HCT116 (cell line): ENCODE data around the gene PEMT. TPM values are rescaled to one million over a fixed set of nuclear protein-coding genes. Genes with fewer than 3 reads are reported as not detected.

Experiments
- ATAC-seq: fragments of 200-7000 bp; cut with Tn5 transposase; 2 replicates; pipeline ENCODE4 v1.9.1; 2020; ENCODE audit warnings: mild to moderate bottlenecking, moderate library complexity
- BruUV-seq: library from RNA; stranded (reverse); fragments of 400-500 nt; replicated peaks from 2 replicates; lab custom pipeline; 2021; lab: Mats Ljungman, UMichigan
- CTCF ChIA-PET: fragments of 300-600 bp; sonication (Branson Sonifier 250); formaldehyde crosslinking; loops from one replicate; lab custom pipeline; 2021; ENCODE audit warnings: antibody characterized with exemption; lab: Charles Lee
- POLR2A ChIA-PET: fragments of 300-600, 350-600 bp; sonication (Branson Sonifier 250); formaldehyde crosslinking; loops from one replicate; lab custom pipeline; 2021; ENCODE audit warnings: antibody characterized with exemption; lab: Charles Lee
- RAD21 ChIA-PET, 2 experiments: fragments of 300-600 bp; sonication (Branson Sonifier 250); formaldehyde crosslinking; loops; one replicate each; lab custom pipeline; 2023; ENCODE audit warnings: low total read pairs in 2 of 2; ENCODE audit not compliant: uncharacterized antibody in 2 of 2, unreplicated experiment in 2 of 2, low non-redundant PET in 1 of 2; lab: Charles Lee
- DNase-seq: peaks from one replicate; pipeline ENCODE4 v3.0.0-alpha.2; 2010; ENCODE audit warnings: low read depth, low spot score
- H2AFZ ChIP-seq: fragments of 200-600 bp; shearing (Covaris generic), sonication (generic); 2 replicates; pipeline ENCODE4 v1.6.1; 2017; ENCODE audit warnings: low read depth, mixed run types, mixed read lengths, antibody characterized with exemption, low read length; ENCODE audit not compliant: poor library complexity, severe bottlenecking
- H3K27ac ChIP-seq: 2 replicates; pipeline ENCODE4 v1.5.1; 2012; ENCODE audit warnings: low read depth, low read length
- H3K27me3 ChIP-seq: fragments of 200-600 bp; sonication (generic); 2 replicates; pipeline ENCODE4 v1.6.1; 2016; ENCODE audit warnings: mixed run types, low read length, mixed read lengths; ENCODE audit not compliant: insufficient read depth
- H3K36me3 ChIP-seq, 2 experiments: fragments of 200-500 bp in 1 of 2; fragments of 200-600 bp in 1 of 2; sonication (Bioruptor generic) in 1 of 2; sonication (generic) in 1 of 2; 2 replicates each; pipeline versions ENCODE4 v1.5.1 to v1.6.1; 2014 to 2016; ENCODE audit warnings: low read length in 2 of 2, inconsistent platforms in 1 of 2, mixed read lengths in 1 of 2, mixed run types in 1 of 2; ENCODE audit not compliant: insufficient read depth in 2 of 2, control insufficient read depth in 1 of 2
- H3K4me1 ChIP-seq, 2 experiments: fragments of 200-600 bp in 1 of 2; sonication (generic) in 1 of 2; 2 replicates each; pipeline versions ENCODE4 v1.5.1 to v1.6.1; 2012 to 2017; ENCODE audit warnings: low read length in 2 of 2, inconsistent platforms in 1 of 2, mild to moderate bottlenecking in 1 of 2, mixed read lengths in 1 of 2, mixed run types in 1 of 2, moderate library complexity in 1 of 2; ENCODE audit not compliant: insufficient read depth in 2 of 2, control insufficient read depth in 1 of 2
- H3K4me2 ChIP-seq: fragments of 200-600 bp; sonication (generic); 2 replicates; pipeline ENCODE4 v1.6.1; 2017; ENCODE audit warnings: mixed run types, low read length, mixed read lengths
- H3K4me3 ChIP-seq, 2 experiments: fragments of 200-600 bp in 1 of 2; sonication (generic) in 1 of 2; replicated peaks in 1 of 2; 2 replicates each; pipeline ENCODE4 v1.5.1; 2011 to 2016; ENCODE audit warnings: low read length in 2 of 2, control low read depth in 1 of 2, low read depth in 1 of 2, mild to moderate bottlenecking in 1 of 2, mixed read lengths in 1 of 2, mixed run types in 1 of 2
- H3K79me2 ChIP-seq: fragments of 200-600 bp; sonication (generic); 2 replicates; pipeline ENCODE4 v1.6.1; 2017; ENCODE audit warnings: mild to moderate bottlenecking, mixed run types, low read length, moderate library complexity, mixed read lengths; ENCODE audit not compliant: insufficient read depth
- H3K9ac ChIP-seq: fragments of 200-600 bp; sonication (generic); 2 replicates; pipeline ENCODE4 v1.6.1; 2016; ENCODE audit warnings: low read length, mixed read lengths
- H3K9me2 ChIP-seq: fragments of 200-600 bp; sonication (generic), shearing (Covaris generic); 2 replicates; pipeline ENCODE4 v1.6.1; 2017; ENCODE audit warnings: mixed run types, mild to moderate bottlenecking, moderate library complexity; ENCODE audit not compliant: insufficient read depth
- H3K9me3 ChIP-seq, 2 experiments: fragments of 200-500 bp in 1 of 2; fragments of 200-600 bp in 1 of 2; sonication (Bioruptor generic) in 1 of 2; sonication (generic) in 1 of 2; 2 replicates each; pipeline ENCODE4 v1.6.1; 2014 to 2017; ENCODE audit warnings: low read length in 2 of 2, mixed read lengths in 2 of 2, inconsistent platforms in 1 of 2, low read depth in 1 of 2, mild to moderate bottlenecking in 1 of 2, mixed run types in 1 of 2, moderate library complexity in 1 of 2; ENCODE audit not compliant: control insufficient read depth in 1 of 2, insufficient read depth in 1 of 2
- H4K20me1 ChIP-seq: fragments of 200-600 bp; sonication (generic), shearing (Covaris generic); 2 replicates; pipeline ENCODE4 v1.6.1; 2017; ENCODE audit warnings: mixed run types, mild to moderate bottlenecking, moderate library complexity; ENCODE audit not compliant: insufficient read depth
- CEBPB ChIP-seq: IDR thresholded peaks from 2 replicates; pipeline ENCODE4 v1.6.1; 2012; ENCODE audit warnings: low read depth
- CTCF ChIP-seq, 3 experiments: fragments of 200-600 bp in 1 of 3; sonication (generic) in 1 of 3; IDR thresholded peaks in 2 of 3; conservative IDR thresholded peaks in 1 of 3; 2 replicates each; pipeline ENCODE4 v1.5.1; 2012 to 2017; ENCODE audit warnings: low read depth in 2 of 3, low read length in 2 of 3, antibody characterized with exemption in 1 of 3, borderline replicate concordance in 1 of 3, control low read depth in 1 of 3, mild to moderate bottlenecking in 1 of 3, mixed read lengths in 1 of 3, mixed run types in 1 of 3, moderate library complexity in 1 of 3; ENCODE audit not compliant: insufficient read depth in 1 of 3
- ELF1 ChIP-seq: IDR thresholded peaks from 2 replicates; pipeline ENCODE4 v1.6.1; 2012; ENCODE audit warnings: low read depth, borderline replicate concordance
- EZH2 ChIP-seq: fragments of 200-600 bp; sonication (generic); IDR thresholded peaks from 2 replicates; pipeline ENCODE4 v1.6.1; 2017; ENCODE audit warnings: antibody characterized with exemption, mixed run types
- EZH2phosphoT487 ChIP-seq: fragments of 200-600 bp; IDR thresholded peaks from 2 replicates; pipeline ENCODE4 v1.6.1; 2018; ENCODE audit warnings: antibody characterized with exemption, borderline replicate concordance
- JUND ChIP-seq: IDR thresholded peaks from 2 replicates; pipeline ENCODE4 v1.6.1; 2012
- MAX ChIP-seq: IDR thresholded peaks from 2 replicates; pipeline ENCODE4 v1.6.1; 2012
- POLR2A ChIP-seq: IDR thresholded peaks from 2 replicates; pipeline ENCODE4 v1.7.0; 2011; ENCODE audit warnings: borderline replicate concordance; ENCODE audit not compliant: insufficient read depth, insufficient read length; ENCODE audit errors: extremely low read depth
- RAD21 ChIP-seq: IDR thresholded peaks from 2 replicates; pipeline ENCODE4 v1.6.1; 2012; ENCODE audit warnings: low read depth, mild to moderate bottlenecking
- SIN3A ChIP-seq: IDR thresholded peaks from 2 replicates; pipeline ENCODE4 v1.6.1; 2012; ENCODE audit warnings: low read depth
- SP1 ChIP-seq: IDR thresholded peaks from 2 replicates; pipeline ENCODE4 v1.6.1; 2012; ENCODE audit warnings: low read depth
- SRF ChIP-seq: IDR thresholded peaks from 2 replicates; pipeline ENCODE4 v1.6.1; 2012; ENCODE audit warnings: low read depth
- TCF7L2 ChIP-seq: IDR thresholded peaks from 2 replicates; pipeline ENCODE4 v1.7.0; 2011; ENCODE audit warnings: borderline replicate concordance, inconsistent platforms; ENCODE audit not compliant: insufficient read depth, insufficient read length; ENCODE audit errors: extremely low read depth
- YY1 ChIP-seq: IDR thresholded peaks from 2 replicates; pipeline ENCODE4 v1.6.1; 2011; ENCODE audit warnings: low read length, low read depth, moderate library complexity, mild to moderate bottlenecking; ENCODE audit not compliant: insufficient replicate concordance; ENCODE audit errors: extremely low read depth
- intact Hi-C: fragments of 100-400 bp; cut with micrococcal nuclease; formaldehyde crosslinking; loops from 2 replicates; pipeline ENCODE4 v1.10.0; 2022
- total RNA-seq: library from RNA; stranded (reverse); gene quantifications from one replicate; pipeline ENCODE4 v1.2.1, GENCODE V29; 2021; ENCODE audit not compliant: unreplicated experiment
- TF ChIP-seq, protein P1 (sequence below): IDR thresholded peaks from 2 replicates; pipeline ENCODE4 v1.6.1; 2011; ENCODE audit warnings: mild to moderate bottlenecking, low read length, moderate library complexity; ENCODE audit not compliant: insufficient replicate concordance; ENCODE audit errors: extremely low read depth
- TF ChIP-seq, protein P2 (sequence below): IDR thresholded peaks from 2 replicates; pipeline ENCODE4 v1.6.1; 2012
- TF ChIP-seq, protein P3 (sequence below): IDR thresholded peaks from 2 replicates; pipeline ENCODE4 v1.6.1; 2012; ENCODE audit warnings: low read depth

PEMT gene
- total RNA-seq, 1 experiment from 2014 or later: 52.1 TPM

DNA sequence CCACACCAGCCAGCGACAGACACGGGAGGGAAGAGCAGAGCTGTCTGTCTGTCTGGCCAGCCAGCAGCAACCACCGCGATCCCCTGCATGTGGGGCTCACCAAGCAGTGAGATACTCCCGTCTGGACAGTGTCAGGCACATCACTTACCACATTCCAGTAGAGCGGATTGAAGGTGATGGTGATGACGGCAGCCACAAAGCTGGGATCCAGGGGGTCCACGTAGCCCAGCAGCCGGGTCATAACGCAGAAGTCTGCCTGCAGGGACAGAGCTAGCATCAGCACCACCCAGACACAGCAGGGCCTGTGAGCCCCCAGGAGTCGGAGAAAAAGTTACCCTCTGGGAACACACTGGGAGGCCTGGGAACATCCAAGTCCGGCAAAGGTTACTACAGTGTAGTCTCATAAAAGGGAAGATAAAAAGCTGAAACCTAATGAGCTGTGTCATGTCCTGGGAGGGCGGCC, 14.7 kb downstream of the PEMT start:
- Histone ChIP-seq H3K4me3 (no peak overlapping the region), H3K4me1 (peaks cover 10 to 30% of the 10 kb centered on the region in 2 experiments), H3K9me3 (no peaks in the 10 kb centered on the region), H3K36me3 (no peaks in the 10 kb centered on the region), H2AFZ (no peak overlapping the region), H3K9me2 (no peaks in the 10 kb centered on the region), H3K4me2 (no peak overlapping the region), H4K20me1 (no peaks in the 10 kb centered on the region), H3K9ac (no peak overlapping the region), H3K27me3 (no peaks in the 10 kb centered on the region), H3K79me2 (no peaks in the 10 kb centered on the region; the same call in 1 of the 2 replicates), H3K27ac (no peak overlapping the region)
- TF ChIP-seq SP1 (no peak), POLR2A (no peak), CTCF (IDR thresholded peaks at IDR 0.05 in 2 of 3, conservative IDR thresholded peaks at IDR 0.05 in 1 of 3; ENCODE audit: borderline replicate concordance in 1 of 3, insufficient read depth in 1 of 3, low read depth in 2 of 3, low read length in 2 of 3) (no peak), CEBPB (no peak), TCF7L2 (no peak), YY1 (no peak), JUND (no peak), EZH2 (no peak), ELF1 (no peak), MAX (no peak), SIN3A (no peak), SRF (no peak), EZH2phosphoT487 (no peak), RAD21 (no peak)
- TF ChIP-seq, protein P1, sequence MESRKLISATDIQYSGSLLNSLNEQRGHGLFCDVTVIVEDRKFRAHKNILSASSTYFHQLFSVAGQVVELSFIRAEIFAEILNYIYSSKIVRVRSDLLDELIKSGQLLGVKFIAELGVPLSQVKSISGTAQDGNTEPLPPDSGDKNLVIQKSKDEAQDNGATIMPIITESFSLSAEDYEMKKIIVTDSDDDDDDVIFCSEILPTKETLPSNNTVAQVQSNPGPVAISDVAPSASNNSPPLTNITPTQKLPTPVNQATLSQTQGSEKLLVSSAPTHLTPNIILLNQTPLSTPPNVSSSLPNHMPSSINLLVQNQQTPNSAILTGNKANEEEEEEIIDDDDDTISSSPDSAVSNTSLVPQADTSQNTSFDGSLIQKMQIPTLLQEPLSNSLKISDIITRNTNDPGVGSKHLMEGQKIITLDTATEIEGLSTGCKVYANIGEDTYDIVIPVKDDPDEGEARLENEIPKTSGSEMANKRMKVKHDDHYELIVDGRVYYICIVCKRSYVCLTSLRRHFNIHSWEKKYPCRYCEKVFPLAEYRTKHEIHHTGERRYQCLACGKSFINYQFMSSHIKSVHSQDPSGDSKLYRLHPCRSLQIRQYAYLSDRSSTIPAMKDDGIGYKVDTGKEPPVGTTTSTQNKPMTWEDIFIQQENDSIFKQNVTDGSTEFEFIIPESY: no peak
- TF ChIP-seq, protein P2, sequence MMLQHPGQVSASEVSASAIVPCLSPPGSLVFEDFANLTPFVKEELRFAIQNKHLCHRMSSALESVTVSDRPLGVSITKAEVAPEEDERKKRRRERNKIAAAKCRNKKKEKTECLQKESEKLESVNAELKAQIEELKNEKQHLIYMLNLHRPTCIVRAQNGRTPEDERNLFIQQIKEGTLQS: no peak
- TF ChIP-seq, protein P3, sequence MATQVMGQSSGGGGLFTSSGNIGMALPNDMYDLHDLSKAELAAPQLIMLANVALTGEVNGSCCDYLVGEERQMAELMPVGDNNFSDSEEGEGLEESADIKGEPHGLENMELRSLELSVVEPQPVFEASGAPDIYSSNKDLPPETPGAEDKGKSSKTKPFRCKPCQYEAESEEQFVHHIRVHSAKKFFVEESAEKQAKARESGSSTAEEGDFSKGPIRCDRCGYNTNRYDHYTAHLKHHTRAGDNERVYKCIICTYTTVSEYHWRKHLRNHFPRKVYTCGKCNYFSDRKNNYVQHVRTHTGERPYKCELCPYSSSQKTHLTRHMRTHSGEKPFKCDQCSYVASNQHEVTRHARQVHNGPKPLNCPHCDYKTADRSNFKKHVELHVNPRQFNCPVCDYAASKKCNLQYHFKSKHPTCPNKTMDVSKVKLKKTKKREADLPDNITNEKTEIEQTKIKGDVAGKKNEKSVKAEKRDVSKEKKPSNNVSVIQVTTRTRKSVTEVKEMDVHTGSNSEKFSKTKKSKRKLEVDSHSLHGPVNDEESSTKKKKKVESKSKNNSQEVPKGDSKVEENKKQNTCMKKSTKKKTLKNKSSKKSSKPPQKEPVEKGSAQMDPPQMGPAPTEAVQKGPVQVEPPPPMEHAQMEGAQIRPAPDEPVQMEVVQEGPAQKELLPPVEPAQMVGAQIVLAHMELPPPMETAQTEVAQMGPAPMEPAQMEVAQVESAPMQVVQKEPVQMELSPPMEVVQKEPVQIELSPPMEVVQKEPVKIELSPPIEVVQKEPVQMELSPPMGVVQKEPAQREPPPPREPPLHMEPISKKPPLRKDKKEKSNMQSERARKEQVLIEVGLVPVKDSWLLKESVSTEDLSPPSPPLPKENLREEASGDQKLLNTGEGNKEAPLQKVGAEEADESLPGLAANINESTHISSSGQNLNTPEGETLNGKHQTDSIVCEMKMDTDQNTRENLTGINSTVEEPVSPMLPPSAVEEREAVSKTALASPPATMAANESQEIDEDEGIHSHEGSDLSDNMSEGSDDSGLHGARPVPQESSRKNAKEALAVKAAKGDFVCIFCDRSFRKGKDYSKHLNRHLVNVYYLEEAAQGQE: no peak
- ATAC-seq (no peak), DNase-seq (no peak)
- CTCF ChIA-PET: no interaction called here
- BruUV-seq: no TSS peak
- POLR2A ChIA-PET: no interaction called here
- intact Hi-C loops: no loop called here
- RAD21 ChIA-PET: no interaction called here
